ENCODE data around the gene FAIM2. TPM values are rescaled to one million over a fixed set of nuclear protein-coding genes. Genes with fewer than 3 reads are reported as not detected.

FAIM2 gene
- total and polyA plus RNA-seq, 2 donors (not counting 1 experiment from before 2014, with no cell fraction given), result 0.50 to 1.00 TPM

DNA sequence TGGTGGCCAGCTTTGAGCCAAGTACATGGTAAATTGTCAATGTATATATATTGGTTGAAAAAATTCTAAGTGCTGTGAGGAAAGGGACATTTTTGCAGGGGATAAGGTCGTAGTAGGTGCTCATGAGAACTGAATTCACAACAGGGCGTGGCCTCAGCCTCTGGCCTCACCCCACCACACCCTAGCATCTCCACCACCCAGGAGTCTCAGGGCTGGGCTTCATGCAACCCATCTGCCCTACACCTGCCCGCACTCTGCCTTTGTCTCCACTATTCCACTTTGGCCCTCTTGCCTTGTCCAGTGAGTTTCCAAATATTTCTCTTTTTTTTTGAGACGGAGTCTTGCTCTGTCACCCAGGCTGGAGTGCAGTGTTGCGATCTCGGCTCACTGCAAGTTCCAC is 24.8 kb upstream of the FAIM2 start:
- no peak for TF ChIP-seq EZH2 (IDR thresholded peaks at IDR 0.05; ENCODE audit: low read length, missing control alignments)
- TF ChIP-seq, protein P1, sequence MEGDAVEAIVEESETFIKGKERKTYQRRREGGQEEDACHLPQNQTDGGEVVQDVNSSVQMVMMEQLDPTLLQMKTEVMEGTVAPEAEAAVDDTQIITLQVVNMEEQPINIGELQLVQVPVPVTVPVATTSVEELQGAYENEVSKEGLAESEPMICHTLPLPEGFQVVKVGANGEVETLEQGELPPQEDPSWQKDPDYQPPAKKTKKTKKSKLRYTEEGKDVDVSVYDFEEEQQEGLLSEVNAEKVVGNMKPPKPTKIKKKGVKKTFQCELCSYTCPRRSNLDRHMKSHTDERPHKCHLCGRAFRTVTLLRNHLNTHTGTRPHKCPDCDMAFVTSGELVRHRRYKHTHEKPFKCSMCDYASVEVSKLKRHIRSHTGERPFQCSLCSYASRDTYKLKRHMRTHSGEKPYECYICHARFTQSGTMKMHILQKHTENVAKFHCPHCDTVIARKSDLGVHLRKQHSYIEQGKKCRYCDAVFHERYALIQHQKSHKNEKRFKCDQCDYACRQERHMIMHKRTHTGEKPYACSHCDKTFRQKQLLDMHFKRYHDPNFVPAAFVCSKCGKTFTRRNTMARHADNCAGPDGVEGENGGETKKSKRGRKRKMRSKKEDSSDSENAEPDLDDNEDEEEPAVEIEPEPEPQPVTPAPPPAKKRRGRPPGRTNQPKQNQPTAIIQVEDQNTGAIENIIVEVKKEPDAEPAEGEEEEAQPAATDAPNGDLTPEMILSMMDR (conservative IDR thresholded peaks at IDR 0.05 in 1 of 2, IDR thresholded peaks at IDR 0.05 in 1 of 2; ENCODE audit: low read depth in 1 of 2, low read length in 2 of 2), result no peak

DNA sequence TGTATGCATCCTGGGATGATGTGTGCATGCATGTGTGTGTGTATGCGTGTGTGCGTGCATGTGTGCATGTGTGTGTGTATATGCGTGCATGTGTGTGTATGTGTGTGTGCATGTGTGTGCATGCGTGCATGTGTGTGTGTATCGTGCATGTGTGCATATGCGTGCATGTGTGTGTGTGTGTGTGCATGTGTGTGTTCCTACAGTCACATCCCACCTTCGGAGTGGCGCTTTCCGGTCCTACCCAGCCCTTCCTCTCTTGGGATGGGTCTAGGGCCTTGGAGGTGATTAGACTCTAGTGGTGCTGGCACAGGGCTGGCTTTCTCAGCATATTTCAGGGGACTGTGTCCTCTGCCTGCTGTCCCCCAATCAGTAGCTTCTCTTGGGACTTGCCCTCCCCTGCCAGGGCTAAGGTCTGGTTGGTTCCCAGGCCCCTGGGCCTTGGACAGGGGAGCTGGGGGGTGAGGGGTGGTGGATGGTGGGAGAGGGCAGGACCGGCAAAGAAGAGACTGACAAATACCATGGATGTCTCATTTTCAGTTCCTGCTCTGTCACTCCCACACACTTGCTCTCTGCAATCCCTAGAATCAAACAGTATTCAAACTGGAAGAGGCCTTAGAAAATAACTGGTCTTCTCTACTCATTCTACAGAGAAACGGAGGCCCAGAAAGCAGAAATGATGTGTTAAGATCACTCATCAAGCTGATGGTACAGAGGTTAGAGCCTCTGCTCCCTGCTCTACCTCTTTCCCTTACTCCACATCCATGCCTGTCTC is 21.9 kb upstream of the FAIM2 start:
- no peak overlapping the region for H2AFZ ChIP-seq (ENCODE audit: low read length)

More for the DNA sequence above, 24.8 kb upstream of the FAIM2 start:
- Histone ChIP-seq H3K27me3 (ENCODE audit: control insufficient read depth, insufficient read depth, low read length) (no peaks in the 10 kb centered on the region), H3K36me3 (ENCODE audit: control insufficient read depth, insufficient read depth, low read length) (no peaks in the 10 kb centered on the region), H3K9me3 (ENCODE audit: control insufficient read depth, insufficient read depth, low read depth, low read length) (no peaks in the 10 kb centered on the region), H3K4me2 (ENCODE audit: extremely low read depth, insufficient read depth, low read length) (no peak overlapping the region), H3K4me3 (replicated peaks in 1 of 4; ENCODE audit: control extremely low read depth in 1 of 4, insufficient read depth in 1 of 4, low read depth in 3 of 4, low read length in 4 of 4) (no peak overlapping the region), H3K79me2 (ENCODE audit: control insufficient read depth, insufficient read depth, low read length) (no peaks in the 10 kb centered on the region), H4K20me1 (ENCODE audit: control insufficient read depth, extremely low read depth, insufficient read depth, low read length) (no peaks in the 10 kb centered on the region), H2AFZ (ENCODE audit: low read length) (no peak overlapping the region), H3K27ac (ENCODE audit: insufficient read depth, low read length) (no peak overlapping the region), H3K4me1 (ENCODE audit: control insufficient read depth, extremely low read depth, insufficient read depth, low read length) (no peaks in the 10 kb centered on the region), H3K9ac (ENCODE audit: insufficient read depth, low read length) (no peak overlapping the region)
- DNase-seq (ENCODE audit: low read depth in 2 of 2), result no peak

DNA sequence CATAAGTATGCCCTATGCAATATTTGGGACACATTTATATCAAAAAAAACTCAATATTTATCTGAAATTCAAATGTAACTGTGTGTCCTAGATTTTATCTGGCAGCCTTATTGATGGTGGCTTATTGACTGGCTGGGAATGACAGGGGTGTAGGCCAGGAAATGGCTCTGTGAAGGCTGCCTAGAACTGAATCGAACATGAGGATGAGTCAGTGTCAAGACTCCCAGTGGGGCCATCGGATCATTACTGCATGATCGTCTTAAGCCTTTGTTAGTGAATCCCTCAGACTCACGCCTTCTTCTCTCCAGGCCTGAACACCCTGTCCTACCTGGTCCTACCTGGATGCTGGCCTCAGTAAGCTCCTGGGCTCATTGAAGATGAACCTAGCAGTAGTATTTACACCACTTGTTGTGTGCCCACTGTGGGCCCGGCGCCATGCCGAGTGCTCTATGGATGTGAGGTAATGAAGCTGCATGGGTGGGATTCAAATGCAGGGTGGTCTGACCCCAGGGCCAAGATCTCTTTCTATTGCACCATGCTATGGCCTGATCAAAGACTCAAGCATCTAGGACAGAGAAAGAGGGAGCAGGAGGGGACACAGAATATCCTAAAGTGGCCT is 21.0 kb upstream of the FAIM2 start:
- Histone ChIP-seq H2AFZ (ENCODE audit: low read length) (no peak overlapping the region), H3K9me3 (ENCODE audit: control insufficient read depth, insufficient read depth, low read depth, low read length) (no peaks in the 10 kb centered on the region), H3K79me2 (ENCODE audit: control insufficient read depth, insufficient read depth, low read length) (no peaks in the 10 kb centered on the region), H3K27ac (ENCODE audit: insufficient read depth, low read length) (no peak overlapping the region), H3K4me1 (ENCODE audit: control insufficient read depth, extremely low read depth, insufficient read depth, low read length) (no peaks in the 10 kb centered on the region), H3K9ac (ENCODE audit: insufficient read depth, low read length) (no peak overlapping the region), H3K4me3 (replicated peaks in 1 of 4; ENCODE audit: control extremely low read depth in 1 of 4, insufficient read depth in 1 of 4, low read depth in 3 of 4, low read length in 4 of 4) (no peak overlapping the region), H3K27me3 (ENCODE audit: control insufficient read depth, insufficient read depth, low read length) (no peaks in the 10 kb centered on the region), H3K4me2 (ENCODE audit: extremely low read depth, insufficient read depth, low read length) (no peak overlapping the region), H3K36me3 (ENCODE audit: control insufficient read depth, insufficient read depth, low read length) (no peaks in the 10 kb centered on the region), H4K20me1 (ENCODE audit: control insufficient read depth, extremely low read depth, insufficient read depth, low read length) (no peaks in the 10 kb centered on the region)
- no peak for TF ChIP-seq EZH2 (IDR thresholded peaks at IDR 0.05; ENCODE audit: low read length, missing control alignments)
- TF ChIP-seq, protein P1 (conservative IDR thresholded peaks at IDR 0.05 in 1 of 2, IDR thresholded peaks at IDR 0.05 in 1 of 2; ENCODE audit: low read depth in 1 of 2, low read length in 2 of 2), result no peak
- DNase-seq (ENCODE audit: low read depth in 2 of 2), result no peak

More for the DNA sequence above, 21.9 kb upstream of the FAIM2 start:
- H4K20me1 ChIP-seq (ENCODE audit: control insufficient read depth, extremely low read depth, insufficient read depth, low read length), result no peaks in the 10 kb centered on the region
- no peaks in the 10 kb centered on the region for H3K9me3 ChIP-seq (ENCODE audit: control insufficient read depth, insufficient read depth, low read depth, low read length)
- H3K9ac ChIP-seq (ENCODE audit: insufficient read depth, low read length), result no peak overlapping the region
- no peak overlapping the region for H3K4me3 ChIP-seq (replicated peaks in 1 of 4; ENCODE audit: control extremely low read depth in 1 of 4, insufficient read depth in 1 of 4, low read depth in 3 of 4, low read length in 4 of 4)
- no peaks in the 10 kb centered on the region for H3K36me3 ChIP-seq (ENCODE audit: control insufficient read depth, insufficient read depth, low read length)
- TF ChIP-seq, protein P1 (conservative IDR thresholded peaks at IDR 0.05 in 1 of 2, IDR thresholded peaks at IDR 0.05 in 1 of 2; ENCODE audit: low read depth in 1 of 2, low read length in 2 of 2), result no peak
- TF ChIP-seq EZH2 (IDR thresholded peaks at IDR 0.05; ENCODE audit: low read length, missing control alignments), result no peak
- DNase-seq (ENCODE audit: low read depth in 2 of 2), result no peak
- H3K27me3 ChIP-seq (ENCODE audit: control insufficient read depth, insufficient read depth, low read length), result no peaks in the 10 kb centered on the region
- no peaks in the 10 kb centered on the region for H3K4me1 ChIP-seq (ENCODE audit: control insufficient read depth, extremely low read depth, insufficient read depth, low read length)
- no peak overlapping the region for H3K4me2 ChIP-seq (ENCODE audit: extremely low read depth, insufficient read depth, low read length)
- no peaks in the 10 kb centered on the region for H3K79me2 ChIP-seq (ENCODE audit: control insufficient read depth, insufficient read depth, low read length)
- H3K27ac ChIP-seq (ENCODE audit: insufficient read depth, low read length), result no peak overlapping the region

Data from fibroblast of lung (primary cell).